H1 (cell line): ENCODE results near the gene KDM6B. TPM values are rescaled to one million over a fixed set of nuclear protein-coding genes. Genes with fewer than 3 reads are reported as not detected.

Experiments
- CTCF ChIA-PET: fragments of 300-600 bp; sonication (Branson Sonifier 250); formaldehyde crosslinking; loops from one replicate; lab custom pipeline; 2021; ENCODE audit not compliant: partially characterized antibody; lab: Charles Lee
- POLR2A ChIA-PET: fragments of 300-600 bp; sonication (Branson Sonifier 250); formaldehyde crosslinking; loops from one replicate; lab custom pipeline; 2021; ENCODE audit warnings: inconsistent platforms; ENCODE audit not compliant: partially characterized antibody; lab: Charles Lee
- DNase-seq, 2 experiments: peaks; one replicate each; pipeline versions ENCODE4 v3.0.0 to v3.0.0-alpha.2; 2010 to 2022; ENCODE audit warnings: low spot score in 2 of 2, low read depth in 1 of 2, mixed read lengths in 1 of 2
- FAIRE-seq: peaks from 2 replicates; lab custom pipeline; 2011; peaks lifted over from hg19 to GRCh38; lab: Jason Lieb, UNC
- H2AFZ ChIP-seq: 2 replicates; pipeline ENCODE4 v1.8.1; 2012; ENCODE audit warnings: low read length, inconsistent platforms
- H2AK5ac ChIP-seq: 2 replicates; pipeline ENCODE4 v1.6.1; 2013; ENCODE audit warnings: low read depth, low read length
- H2BK120ac ChIP-seq: replicated peaks from 2 replicates; pipeline ENCODE3; 2013; ENCODE audit warnings: low read depth, low read length, inconsistent platforms
- H2BK12ac ChIP-seq: 2 replicates; pipeline ENCODE4 v1.6.1; 2013; ENCODE audit warnings: low read depth, low read length
- H2BK15ac ChIP-seq: 2 replicates; pipeline ENCODE4 v1.6.1; 2013; ENCODE audit warnings: low read length
- H2BK20ac ChIP-seq: 2 replicates; pipeline ENCODE4 v1.6.1; 2013; ENCODE audit warnings: low read length
- H2BK5ac ChIP-seq: 2 replicates; pipeline ENCODE4 v1.6.1; 2013; ENCODE audit warnings: low read depth, low read length
- H3K14ac ChIP-seq: 2 replicates; pipeline ENCODE4 v1.6.1; 2013; ENCODE audit warnings: inconsistent platforms; ENCODE audit not compliant: insufficient read length
- H3K18ac ChIP-seq: 2 replicates; pipeline ENCODE4 v1.6.1; 2013; ENCODE audit warnings: low read length; ENCODE audit errors: extremely low read depth
- H3K23ac ChIP-seq: 2 replicates; pipeline ENCODE4 v1.6.1; 2013; ENCODE audit warnings: inconsistent platforms; ENCODE audit not compliant: insufficient read length
- H3K23me2 ChIP-seq: 2 replicates; pipeline ENCODE4 v1.6.1; 2013; ENCODE audit warnings: low read depth, low read length
- H3K27ac ChIP-seq: 2 replicates; pipeline ENCODE4 v1.6.1; 2011; ENCODE audit warnings: low read depth, low read length, inconsistent platforms
- H3K27me3 ChIP-seq, 4 experiments: replicated peaks in 1 of 4; 1 replicate in 1 of 4; 2 replicates in 3 of 4; pipeline versions ENCODE4 v1.6.1 to v1.8.1; 2011 to 2013; ENCODE audit warnings: low read length in 3 of 4, mild to moderate bottlenecking in 3 of 4, inconsistent platforms in 2 of 4, mixed read lengths in 2 of 4, moderate library complexity in 1 of 4; ENCODE audit not compliant: control insufficient read depth in 3 of 4, insufficient read depth in 3 of 4; ENCODE audit errors: extremely low read depth in 1 of 4
- H3K36me3 ChIP-seq, 4 experiments: 2 replicates each; pipeline versions ENCODE4 v1.6.1 to v1.8.1; 2011 to 2013; ENCODE audit warnings: mild to moderate bottlenecking in 4 of 4, low read length in 3 of 4, moderate library complexity in 2 of 4, control low read depth in 1 of 4, inconsistent platforms in 1 of 4; ENCODE audit not compliant: insufficient read depth in 4 of 4, control insufficient read depth in 2 of 4
- H3K4ac ChIP-seq: replicated peaks from 2 replicates; pipeline ENCODE3; 2013; ENCODE audit warnings: low read length, low read depth, mixed read lengths, inconsistent platforms; ENCODE audit not compliant: insufficient read length
- H3K4me1 ChIP-seq, 4 experiments: replicated peaks in 1 of 4; 1 replicate in 1 of 4; 2 replicates in 3 of 4; pipeline versions ENCODE4 v1.6.1 to v1.8.1; 2011 to 2013; ENCODE audit warnings: low read length in 3 of 4, inconsistent platforms in 2 of 4, mixed read lengths in 1 of 4; ENCODE audit not compliant: insufficient read depth in 4 of 4, control insufficient read depth in 3 of 4
- H3K4me2 ChIP-seq, 2 experiments: 2 replicates each; pipeline versions ENCODE4 v1.6.1 to v1.8.1; 2011 to 2013; ENCODE audit warnings: low read depth in 2 of 2, low read length in 2 of 2, control low read depth in 1 of 2, inconsistent platforms in 1 of 2, mild to moderate bottlenecking in 1 of 2; ENCODE audit not compliant: insufficient read depth in 1 of 2
- H3K4me3 ChIP-seq, 4 experiments: fragments of 200-600, 300-600 bp in 1 of 4; sonication (generic), shearing (Covaris generic), sonication (Bioruptor Twin) in 1 of 4; 2 replicates each; pipeline versions ENCODE4 v1.5.1 to v1.8.1; 2011 to 2016; ENCODE audit warnings: low read length in 4 of 4, low read depth in 3 of 4, control low read depth in 2 of 4, inconsistent platforms in 2 of 4, mild to moderate bottlenecking in 2 of 4, mixed read lengths in 1 of 4, moderate library complexity in 1 of 4; ENCODE audit not compliant: insufficient read depth in 2 of 4; ENCODE audit errors: extremely low read depth in 1 of 4
- H3K56ac ChIP-seq: replicated peaks from 2 replicates; pipeline ENCODE3; 2013; ENCODE audit warnings: low read depth, mild to moderate bottlenecking, mixed read lengths, low read length, inconsistent platforms; ENCODE audit not compliant: insufficient read length
- H3K79me1 ChIP-seq: 2 replicates; pipeline ENCODE4 v1.6.1; 2013; ENCODE audit warnings: low read depth, low read length, control low read depth
- H3K79me2 ChIP-seq, 2 experiments: 2 replicates each; pipeline versions ENCODE4 v1.6.1 to v1.8.1; 2012 to 2013; ENCODE audit warnings: low read length in 2 of 2, mild to moderate bottlenecking in 2 of 2, inconsistent platforms in 1 of 2; ENCODE audit not compliant: insufficient read depth in 2 of 2, control insufficient read depth in 1 of 2
- H3K9ac ChIP-seq, 4 experiments: replicated peaks in 1 of 4; 1 replicate in 1 of 4; 2 replicates in 3 of 4; pipeline versions ENCODE4 v1.6.1 to v1.8.1; 2011 to 2013; ENCODE audit warnings: low read depth in 3 of 4, low read length in 3 of 4, control low read depth in 2 of 4, mild to moderate bottlenecking in 2 of 4, moderate library complexity in 2 of 4, inconsistent platforms in 1 of 4; ENCODE audit errors: extremely low read depth in 1 of 4
- H3K9me3 ChIP-seq, 2 experiments: 2 replicates each; pipeline versions ENCODE4 v1.6.1 to v1.8.1; 2012 to 2013; ENCODE audit warnings: mild to moderate bottlenecking in 2 of 2, moderate library complexity in 2 of 2, control low read depth in 1 of 2, inconsistent platforms in 1 of 2, low read depth in 1 of 2, low read length in 1 of 2, mixed read lengths in 1 of 2; ENCODE audit not compliant: insufficient read depth in 2 of 2
- H4K20me1 ChIP-seq, 2 experiments: replicated peaks in 1 of 2; 2 replicates each; pipeline versions ENCODE3 to v1.8.1; 2011 to 2013; ENCODE audit warnings: inconsistent platforms in 2 of 2, low read length in 2 of 2, mild to moderate bottlenecking in 1 of 2; ENCODE audit not compliant: insufficient read depth in 2 of 2, control insufficient read depth in 1 of 2
- H4K5ac ChIP-seq: 2 replicates; pipeline ENCODE4 v1.6.1; 2013; ENCODE audit warnings: low read length, low read depth, mixed read lengths, inconsistent platforms; ENCODE audit not compliant: insufficient read length
- H4K8ac ChIP-seq: 2 replicates; pipeline ENCODE4 v1.8.0; 2013; ENCODE audit warnings: mild to moderate bottlenecking, moderate library complexity, low read length, inconsistent platforms; ENCODE audit not compliant: insufficient read depth; ENCODE audit errors: extremely low read depth
- H4K91ac ChIP-seq: replicated peaks from 2 replicates; pipeline ENCODE3; 2013; ENCODE audit warnings: low read length, mixed read lengths, inconsistent platforms; ENCODE audit not compliant: insufficient read length
- BCL11A ChIP-seq, 2 experiments: IDR thresholded peaks; one replicate each; pipeline ENCODE4 v1.6.1; 2011; ENCODE audit warnings: low read depth in 2 of 2, low read length in 2 of 2, mild to moderate bottlenecking in 2 of 2
- CBX5 ChIP-seq: fragments of 300-800, 300-1000 bp; sonication (generic); IDR thresholded peaks from 2 replicates; pipeline ENCODE4 v1.7.1; 2016; ENCODE audit warnings: antibody characterized with exemption, low read length, low read depth
- CHD2 ChIP-seq: IDR thresholded peaks from 2 replicates; pipeline ENCODE4 v1.6.1; 2012; ENCODE audit warnings: low read length, improper control_type of control experiment
- EZH2 ChIP-seq: fragments of 200-600 bp; sonication (generic); IDR thresholded peaks from 2 replicates; pipeline ENCODE4 v1.7.1; 2012; ENCODE audit warnings: low read depth, mild to moderate bottlenecking, moderate library complexity, low read length, inconsistent platforms; ENCODE audit not compliant: severe bottlenecking
- GTF2F1 ChIP-seq: IDR thresholded peaks from 2 replicates; pipeline ENCODE4 v1.6.1; 2012; ENCODE audit warnings: low read depth, low read length, improper control_type of control experiment, borderline replicate concordance
- JUND ChIP-seq: IDR thresholded peaks from 2 replicates; pipeline ENCODE4 v1.6.1; 2011; ENCODE audit warnings: mild to moderate bottlenecking, improper control_type of control experiment, low read length
- KDM4A ChIP-seq: IDR thresholded peaks from one replicate; pipeline ENCODE4 v1.7.1; 2012; ENCODE audit warnings: low read depth, mild to moderate bottlenecking, moderate library complexity, low read length, inconsistent platforms; ENCODE audit not compliant: severe bottlenecking
- RBBP5 ChIP-seq: IDR thresholded peaks from 2 replicates; pipeline ENCODE4 v1.7.1; 2012; ENCODE audit warnings: low read depth, mild to moderate bottlenecking, inconsistent platforms, low read length, moderate library complexity, borderline replicate concordance
- RFX5 ChIP-seq: IDR thresholded peaks from 2 replicates; pipeline ENCODE4 v1.6.1; 2011; ENCODE audit warnings: low read depth, low read length, improper control_type of control experiment, borderline replicate concordance
- SIN3A ChIP-seq, 2 experiments: IDR thresholded peaks in 1 of 2; conservative IDR thresholded peaks in 1 of 2; 2 replicates each; pipeline ENCODE4 v1.6.1; 2011 to 2012; ENCODE audit warnings: low read length in 2 of 2, improper control_type of control experiment in 1 of 2, low read depth in 1 of 2, mild to moderate bottlenecking in 1 of 2
- SP1 ChIP-seq: IDR thresholded peaks from 2 replicates; pipeline ENCODE4 v1.6.1; 2011; ENCODE audit warnings: low read depth, low read length
- TAF1 ChIP-seq: IDR thresholded peaks from 2 replicates; pipeline ENCODE4 v1.6.1; 2011; ENCODE audit warnings: mild to moderate bottlenecking, low read depth, low read length
- TAF7 ChIP-seq: optimal IDR thresholded peaks from 2 replicates; pipeline ENCODE3; 2011; ENCODE audit warnings: low read depth, mild to moderate bottlenecking, inconsistent platforms, low read length, moderate library complexity, borderline replicate concordance
- WGBS, 2 experiments: shearing (Covaris generic) in 1 of 2; methylation state at CpG; one replicate each; pipeline versions ENCODE4 v1.1.6 to v1.1.7; 2013 to 2015; ENCODE audit warnings: low lambda C conversion rate in 2 of 2, mixed read lengths in 2 of 2, inconsistent platforms in 1 of 2, low coverage in 1 of 2, missing lambda C conversion rate in 1 of 2; ENCODE audit not compliant: insufficient replicate concordance in 2 of 2, insufficient coverage in 1 of 2, insufficient read length in 1 of 2; ENCODE audit errors: extremely low coverage in 1 of 2, missing lambda C conversion rate in 1 of 2; 5-methylcytosine and 5-hydroxymethylcytosine counted together
- polyA plus RNA-seq, 7 experiments: library from polyadenylated mRNA; depleted of rRNA in 3 of 7; stranded (reverse) in 5 of 7; unstranded in 2 of 7; fragments of >200 nt in 5 of 7; fragments of 200-250 nt in 2 of 7; gene quantifications; 1 replicate in 5 of 7; 2 replicates in 1 of 7; 4 replicates in 1 of 7; pipeline versions ENCODE4 v1.2.1 to v1.2.3, GENCODE V29; 2011 to 2013; ENCODE audit warnings: missing spikeins in 2 of 7, mixed read lengths in 2 of 7
- total RNA-seq: library from RNA; stranded (reverse); fragmentation: NEBNext Ultra II Directional; extraction: Animal tissue kit (Norgen Biotek cat#: 25700); gene quantifications from 2 replicates; pipeline ENCODE4 v1.2.1, GENCODE V29; 2021
- TF ChIP-seq, protein P1 (sequence below): IDR thresholded peaks from 2 replicates; pipeline ENCODE4 v1.6.1; 2011; ENCODE audit warnings: low read length, improper control_type of control experiment

Gene KDM6B
- total and polyA plus RNA-seq, 2 of the 8 experiments (the other 6 are each of a cell fraction or from before 2014, with no cell fraction given): 0.48 to 3.7 TPM

DNA sequence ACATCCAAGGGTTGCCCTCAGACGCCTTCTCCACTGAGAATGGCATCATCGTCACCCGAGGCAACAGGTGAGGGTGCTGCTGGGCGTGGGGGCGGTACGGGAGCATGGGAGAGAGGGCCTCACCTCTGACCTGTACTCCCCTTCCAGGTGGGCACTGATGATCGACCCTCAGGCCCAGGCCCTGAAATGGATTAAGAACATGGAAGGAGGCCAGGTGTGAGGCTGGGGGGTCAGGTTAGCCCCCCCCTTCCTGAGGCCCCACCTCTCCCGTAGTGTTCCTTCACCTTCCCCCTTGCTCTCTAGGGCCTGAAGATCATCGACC, 16.4 kb upstream of the KDM6B start:
- Histone ChIP-seq H3K36me3 (no peaks in the 10 kb centered on the region), H3K9ac (no peak overlapping the region), H3K4ac (no peak overlapping the region), H2BK15ac (no peak overlapping the region), H3K14ac (no peak overlapping the region), H2BK12ac (no peak overlapping the region), H3K27ac (no peak overlapping the region), H2BK120ac (no peak overlapping the region), H3K18ac (no peak overlapping the region), H3K4me2 (no peak overlapping the region), H4K20me1 (no peaks in the 10 kb centered on the region), H2AFZ (no peak overlapping the region), H3K79me1 (no peaks in the 10 kb centered on the region), H2AK5ac (no peak overlapping the region), H3K56ac (no peak overlapping the region), H3K9me3 (no peaks in the 10 kb centered on the region), H4K8ac (no peak overlapping the region), H3K79me2 (no peaks in the 10 kb centered on the region), H2BK20ac (no peak overlapping the region), H3K23ac (no peak overlapping the region), H4K5ac (no peak overlapping the region), H2BK5ac (no peak overlapping the region), H4K91ac (no peak overlapping the region), H3K4me1 (no peaks in the 10 kb centered on the region; a peak in 1 of 7 replicates), H3K27me3 (no peaks in the 10 kb centered on the region; a peak in 1 of 7 replicates), H3K4me3 (no peak overlapping the region), H3K23me2 (no peaks in the 10 kb centered on the region)
- ChIA-PET CTCF (interaction anchor here (1.1 to 2.2 kb wide), 7 partner anchors 8 to 172 kb away, joined by 3 to 9 read pairs (median 5); no protein-coding TSS in a partner anchor), POLR2A (no interaction called here)
- FAIRE-seq: no peak
- 85% methylated on average over 9 of the region's 9 CpGs; no CpG with 5 or more reads in 1 of the 2 experiments for WGBS, 2 experiments
- DNase-seq: no peak
- TF ChIP-seq CHD2: no peak
- TF ChIP-seq EZH2: no peak
- no peak for TF ChIP-seq JUND
- no peak for TF ChIP-seq TAF1
- TF ChIP-seq, protein P1, sequence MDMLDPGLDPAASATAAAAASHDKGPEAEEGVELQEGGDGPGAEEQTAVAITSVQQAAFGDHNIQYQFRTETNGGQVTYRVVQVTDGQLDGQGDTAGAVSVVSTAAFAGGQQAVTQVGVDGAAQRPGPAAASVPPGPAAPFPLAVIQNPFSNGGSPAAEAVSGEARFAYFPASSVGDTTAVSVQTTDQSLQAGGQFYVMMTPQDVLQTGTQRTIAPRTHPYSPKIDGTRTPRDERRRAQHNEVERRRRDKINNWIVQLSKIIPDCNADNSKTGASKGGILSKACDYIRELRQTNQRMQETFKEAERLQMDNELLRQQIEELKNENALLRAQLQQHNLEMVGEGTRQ: no peak
- no peak for TF ChIP-seq KDM4A
- no peak for TF ChIP-seq BCL11A (IDR thresholded peaks at IDR 0.05; ENCODE audit: low read depth in 2 of 2, low read length in 2 of 2)
- TF ChIP-seq RBBP5: no peak
- no peak for TF ChIP-seq TAF7
- TF ChIP-seq GTF2F1: no peak
- no peak for TF ChIP-seq RFX5
- TF ChIP-seq SIN3A (conservative IDR thresholded peaks at IDR 0.05 in 1 of 2, IDR thresholded peaks at IDR 0.05 in 1 of 2; ENCODE audit: low read depth in 1 of 2, low read length in 2 of 2): no peak
- TF ChIP-seq SP1: no peak
- TF ChIP-seq CBX5: no peak
